Fibroblast of mammary gland (primary cell): ENCODE measurements around the gene EPHA3.
A peak's percentile ranks its signal among the peaks of the same experiment; 100 is the strongest.

Experiments
- DNase-seq: peaks from one replicate; pipeline ENCODE4 v3.0.0-alpha.2; 2010; ENCODE audit warnings: low read depth
- H3K4me3 ChIP-seq: 2 replicates; pipeline ENCODE4 v1.5.1; 2011; ENCODE audit warnings: low read depth, mild to moderate bottlenecking, low read length, moderate library complexity; ENCODE audit not compliant: control insufficient read depth
- TF ChIP-seq, protein P1 (sequence below): conservative IDR thresholded peaks from 2 replicates; pipeline ENCODE4 v1.5.1; 2011; ENCODE audit warnings: low read depth, low read length, inconsistent platforms; ENCODE audit not compliant: control insufficient read depth, insufficient read depth

EPHA3 gene

DNA sequence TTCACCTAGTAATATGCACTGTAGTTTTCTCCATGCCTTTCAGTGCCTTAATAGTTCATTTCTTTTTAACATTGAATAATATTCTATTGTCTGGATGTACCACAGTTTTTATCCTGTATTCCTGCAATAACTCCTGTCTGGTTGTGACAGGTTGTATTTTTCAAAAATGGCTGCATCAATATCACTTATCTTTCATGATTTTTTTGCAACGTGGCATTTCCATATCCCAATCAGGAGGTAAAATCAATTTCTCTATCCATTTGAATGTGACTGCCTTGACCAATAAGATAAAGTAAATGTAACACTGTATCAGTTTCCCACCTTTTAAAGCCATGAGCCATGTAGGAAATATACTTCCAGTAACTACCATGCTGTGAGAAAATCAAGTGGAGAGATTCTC lies 27.5 kb upstream of the EPHA3 start:
- DNase-seq: no peak
- TF ChIP-seq, protein P1, sequence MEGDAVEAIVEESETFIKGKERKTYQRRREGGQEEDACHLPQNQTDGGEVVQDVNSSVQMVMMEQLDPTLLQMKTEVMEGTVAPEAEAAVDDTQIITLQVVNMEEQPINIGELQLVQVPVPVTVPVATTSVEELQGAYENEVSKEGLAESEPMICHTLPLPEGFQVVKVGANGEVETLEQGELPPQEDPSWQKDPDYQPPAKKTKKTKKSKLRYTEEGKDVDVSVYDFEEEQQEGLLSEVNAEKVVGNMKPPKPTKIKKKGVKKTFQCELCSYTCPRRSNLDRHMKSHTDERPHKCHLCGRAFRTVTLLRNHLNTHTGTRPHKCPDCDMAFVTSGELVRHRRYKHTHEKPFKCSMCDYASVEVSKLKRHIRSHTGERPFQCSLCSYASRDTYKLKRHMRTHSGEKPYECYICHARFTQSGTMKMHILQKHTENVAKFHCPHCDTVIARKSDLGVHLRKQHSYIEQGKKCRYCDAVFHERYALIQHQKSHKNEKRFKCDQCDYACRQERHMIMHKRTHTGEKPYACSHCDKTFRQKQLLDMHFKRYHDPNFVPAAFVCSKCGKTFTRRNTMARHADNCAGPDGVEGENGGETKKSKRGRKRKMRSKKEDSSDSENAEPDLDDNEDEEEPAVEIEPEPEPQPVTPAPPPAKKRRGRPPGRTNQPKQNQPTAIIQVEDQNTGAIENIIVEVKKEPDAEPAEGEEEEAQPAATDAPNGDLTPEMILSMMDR: no peak
- H3K4me3 ChIP-seq: no peak overlapping the region

DNA sequence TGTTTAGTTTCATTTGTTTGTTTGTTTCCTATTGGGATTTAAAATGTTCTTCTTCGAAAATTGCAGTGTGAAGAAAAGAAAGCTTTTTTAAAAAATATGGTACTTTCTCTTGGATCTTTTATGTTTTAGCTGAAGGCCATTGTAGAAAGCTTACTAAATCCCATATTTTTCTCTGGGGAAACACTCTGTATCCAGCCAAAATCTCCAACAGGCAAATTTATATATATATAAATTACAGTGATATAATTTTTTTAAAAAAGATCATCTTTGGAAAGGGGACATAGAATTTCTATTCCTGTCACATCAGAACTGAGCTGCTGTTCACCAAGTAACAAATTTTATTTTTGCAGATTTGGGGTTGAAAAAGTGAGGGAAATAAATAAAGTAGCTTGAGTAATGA lies 19.6 kb upstream of the EPHA3 start:
- DNase-seq: no peak

GRCh38 chr3:89098173-89098572 lies 9.2 kb upstream of the EPHA3 start:
- H3K4me3 ChIP-seq: no peak overlapping the region
- DNase-seq: no peak
- TF ChIP-seq, protein P1: no peak

More for the DNA sequence above, 19.6 kb upstream of the EPHA3 start:
- TF ChIP-seq, protein P1: no peak
- H3K4me3 ChIP-seq: no peak overlapping the region

- DNase-seq: peak; percentile 54
- H3K4me3 ChIP-seq: no peak overlapping the region
- TF ChIP-seq, protein P1: peak; percentile 99
Observed at GRCh38 chr3:89098964-89099585, 8.3 kb upstream of the EPHA3 start.

- H3K4me3 ChIP-seq: no peak overlapping the region
- DNase-seq: no peak
- TF ChIP-seq, protein P1: no peak
Observed at GRCh38 chr3:89101251-89101650, 6.2 kb upstream of the EPHA3 start.

DNA sequence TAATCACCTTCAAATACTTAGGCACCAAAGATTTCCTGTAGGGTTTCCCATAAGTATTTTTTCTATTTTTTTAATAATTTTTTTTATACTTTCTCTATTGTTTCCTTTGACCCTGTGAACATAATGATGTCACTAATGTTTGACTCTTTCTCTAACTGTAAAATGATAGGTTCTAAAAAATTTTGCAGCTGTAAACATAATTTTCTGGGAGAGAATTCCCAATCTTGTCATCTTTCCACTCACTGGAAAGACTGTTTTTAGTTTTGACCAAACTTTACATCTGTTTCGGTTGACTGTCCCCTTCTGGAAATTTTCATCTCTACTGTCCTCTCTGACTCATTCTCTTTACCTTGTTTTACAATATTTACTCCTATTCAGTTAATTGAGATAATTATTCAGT lies 5.5 kb upstream of the EPHA3 start:
- TF ChIP-seq, protein P1: no peak
- no peak overlapping the region for H3K4me3 ChIP-seq
- no peak for DNase-seq

- TF ChIP-seq, protein P1: no peak
- no peak for DNase-seq
- H3K4me3 ChIP-seq: no peak overlapping the region
Observed at GRCh38 chr3:89104499-89104898, 2.9 kb upstream of the EPHA3 start.
